Mesendoderm (in vitro differentiated cells): ENCODE results near the gene IGFBP6.
A peak's percentile ranks its signal among the peaks of the same experiment; 100 is the strongest.

Experiments used
- DNase-seq: peaks from one replicate; pipeline ENCODE4 v3.0.0; 2013
- H2AK5ac ChIP-seq: 2 replicates; pipeline ENCODE4 v1.6.1; 2013; ENCODE audit warnings: low read length, inconsistent platforms
- H2BK120ac ChIP-seq: 2 replicates; pipeline ENCODE4 v1.6.1; 2013; ENCODE audit warnings: low read depth, mild to moderate bottlenecking, low read length, moderate library complexity, mixed read lengths
- H2BK15ac ChIP-seq: replicated peaks from 2 replicates; pipeline ENCODE4 v1.6.1; 2013; ENCODE audit warnings: low read depth, mild to moderate bottlenecking, moderate library complexity
- H2BK5ac ChIP-seq: 2 replicates; pipeline ENCODE4 v1.6.1; 2013; ENCODE audit warnings: low read length, inconsistent platforms
- H3K18ac ChIP-seq: 2 replicates; pipeline ENCODE4 v1.6.1; 2013; ENCODE audit warnings: mild to moderate bottlenecking, low read length, mixed read lengths
- H3K23ac ChIP-seq: one replicate; pipeline ENCODE4 v1.6.1; 2013; ENCODE audit warnings: low read length
- H3K27ac ChIP-seq: 2 replicates; pipeline ENCODE4 v1.5.1; 2013; ENCODE audit warnings: low read depth, mild to moderate bottlenecking, inconsistent platforms, low read length, moderate library complexity
- H3K27me3 ChIP-seq: 2 replicates; pipeline ENCODE4 v1.6.1; 2013; ENCODE audit warnings: low read length, control low read depth, mild to moderate bottlenecking, inconsistent platforms; ENCODE audit not compliant: insufficient read depth, poor library complexity
- H3K36me3 ChIP-seq: 2 replicates; pipeline ENCODE4 v1.6.1; 2013; ENCODE audit warnings: low read length, inconsistent platforms; ENCODE audit not compliant: control insufficient read depth, insufficient read depth
- H3K4ac ChIP-seq: one replicate; pipeline ENCODE4 v1.6.1; 2013; ENCODE audit warnings: low read depth, mild to moderate bottlenecking, low read length, moderate library complexity
- H3K4me1 ChIP-seq: 2 replicates; pipeline ENCODE4 v1.6.1; 2013; ENCODE audit warnings: low read depth, low read length, inconsistent platforms; ENCODE audit not compliant: control insufficient read depth
- H3K4me2 ChIP-seq: 2 replicates; pipeline ENCODE4 v1.6.1; 2013; ENCODE audit warnings: low read length
- H3K4me3 ChIP-seq: 2 replicates; pipeline ENCODE4 v1.5.1; 2013; ENCODE audit warnings: mild to moderate bottlenecking, low read length
- H3K56ac ChIP-seq: one replicate; pipeline ENCODE4 v1.6.1; 2013; ENCODE audit warnings: low read length
- H3K79me1 ChIP-seq: 2 replicates; pipeline ENCODE4 v1.6.1; 2013; ENCODE audit warnings: low read length, inconsistent platforms
- H3K79me2 ChIP-seq: 2 replicates; pipeline ENCODE4 v1.6.1; 2013; ENCODE audit warnings: mild to moderate bottlenecking, low read length; ENCODE audit not compliant: control insufficient read depth, insufficient read depth
- H3K9ac ChIP-seq: 2 replicates; pipeline ENCODE4 v1.6.1; 2013; ENCODE audit warnings: low read length, inconsistent platforms
- H4K5ac ChIP-seq: one replicate; pipeline ENCODE4 v1.6.1; 2013; ENCODE audit warnings: low read length
- H4K8ac ChIP-seq: one replicate; pipeline ENCODE4 v1.6.1; 2013; ENCODE audit warnings: low read depth, mild to moderate bottlenecking, control low read depth, low read length, moderate library complexity
- WGBS: extraction: QIAGEN DNeasy Blood & Tissue Kit; methylation state at CpG from one replicate; pipeline ENCODE4 v1.1.7; 2013; ENCODE audit warnings: low lambda C conversion rate, missing lambda C conversion rate; ENCODE audit not compliant: insufficient coverage; ENCODE audit errors: extremely low coverage; 5-methylcytosine and 5-hydroxymethylcytosine counted together

The IGFBP6 gene

GRCh38 chr12:53097207-53097563 lies 282 bp upstream of the IGFBP6 start:
- Histone ChIP-seq H4K8ac (no peak overlapping the region), H3K56ac (peak overlapping the region; percentile 78), H3K4ac (no peak overlapping the region), H2BK15ac (no peak overlapping the region), H3K9ac (peak overlapping the region; percentile 57), H2BK5ac (no peak overlapping the region), H3K4me2 (peak overlapping the region; percentile 85), H3K4me3 (peak overlapping the region; percentile 52), H3K23ac (no peak overlapping the region), H3K79me2 (no peaks in the 10 kb centered on the region), H3K4me1 (peaks cover 10% of the 10 kb centered on the region), H3K36me3 (no peaks in the 10 kb centered on the region), H3K18ac (no peak overlapping the region), H3K27me3 (no peaks in the 10 kb centered on the region), H3K27ac (no peak overlapping the region), H2AK5ac (no peak overlapping the region), H2BK120ac (no peak overlapping the region), H4K5ac (no peak overlapping the region), H3K79me1 (no peaks in the 10 kb centered on the region)
- peak; percentile 66 for DNase-seq
- no CpG with 5 or more reads among the region's 9 CpGs for whole genome bisulfite sequencing

- no peak overlapping the region for H2BK120ac ChIP-seq
- H3K79me1 ChIP-seq = no peaks in the 10 kb centered on the region
- no peaks in the 10 kb centered on the region for H3K27me3 ChIP-seq
- H3K79me2 ChIP-seq = no peaks in the 10 kb centered on the region
- no peak overlapping the region for H3K23ac ChIP-seq
- DNase-seq = peak; percentile 38
- H2BK15ac ChIP-seq = no peak overlapping the region
- H3K4me2 ChIP-seq = peak overlapping the region; percentile 77
- H4K5ac ChIP-seq = no peak overlapping the region
- no peak overlapping the region for H3K4ac ChIP-seq
- H2AK5ac ChIP-seq = peak overlapping the region; percentile 38
- no peak overlapping the region for H2BK5ac ChIP-seq
- no CpG with 5 or more reads among the region's 13 CpGs for WGBS
- no peaks in the 10 kb centered on the region for H3K36me3 ChIP-seq
- peak overlapping the region; percentile 58 for H3K9ac ChIP-seq
- peaks cover 10% of the 10 kb centered on the region for H3K4me1 ChIP-seq
- H3K4me3 ChIP-seq = peak overlapping the region; percentile 67
- H3K56ac ChIP-seq = peak overlapping the region; percentile 90
- no peak overlapping the region for H3K27ac ChIP-seq
- H4K8ac ChIP-seq = no peak overlapping the region
- peak overlapping the region; percentile 24 for H3K18ac ChIP-seq
Measured at GRCh38 chr12:53098354-53098981, 1.0 kb downstream of the IGFBP6 start.

DNA sequence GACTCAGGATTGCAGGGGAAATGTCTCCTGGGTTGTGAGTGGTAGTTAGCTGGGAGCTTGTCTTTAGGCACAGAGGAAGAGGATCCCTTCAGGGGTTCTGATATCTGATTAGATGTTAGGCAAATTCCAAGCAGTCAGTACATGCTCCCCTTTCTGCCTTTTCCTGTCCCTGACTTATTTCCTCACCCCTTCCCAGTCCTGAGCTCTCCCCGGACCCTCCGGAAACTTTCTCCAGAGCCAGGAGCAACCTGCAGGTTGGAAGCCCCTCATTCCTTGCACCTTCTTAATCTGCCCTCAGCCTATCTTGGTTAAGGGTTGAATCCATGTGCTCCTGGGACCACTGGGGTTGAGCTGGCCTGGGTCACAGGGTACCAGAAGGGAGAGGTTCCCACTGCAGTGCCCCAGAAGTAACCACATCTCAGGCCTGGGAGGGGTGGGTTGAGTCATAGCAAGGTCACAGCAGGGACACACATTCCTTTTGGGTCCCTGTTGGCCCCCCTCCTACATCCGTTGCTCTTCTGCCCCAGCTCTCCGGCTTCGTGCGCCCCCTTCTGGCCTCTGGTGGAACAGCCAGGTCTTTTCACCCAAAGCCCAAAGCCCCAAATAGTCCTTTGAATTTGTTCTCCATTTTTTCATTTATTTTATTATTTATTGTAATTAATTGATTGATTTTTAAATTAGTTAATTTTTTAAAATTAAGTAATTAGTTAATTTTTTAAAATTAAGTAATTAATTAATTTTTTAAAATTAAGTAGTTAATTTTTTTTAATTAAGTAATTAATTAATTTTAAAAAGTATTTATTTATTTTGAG lies 1.8 kb downstream of the IGFBP6 start:
- no peak overlapping the region for H3K4me3 ChIP-seq
- H2AK5ac ChIP-seq = peak overlapping the region; percentile 83
- no peak overlapping the region for H2BK120ac ChIP-seq
- H3K27me3 ChIP-seq = no peaks in the 10 kb centered on the region
- no peak overlapping the region for H3K23ac ChIP-seq
- H3K9ac ChIP-seq = peak overlapping the region; percentile 58
- no peak overlapping the region for H3K4ac ChIP-seq
- WGBS = no CpG with 5 or more reads among the region's 6 CpGs
- no peak overlapping the region for H4K8ac ChIP-seq
- peak overlapping the region; percentile 29 for H3K18ac ChIP-seq
- peak overlapping the region; percentile 77 for H3K4me2 ChIP-seq
- peak overlapping the region; percentile 90 for H3K56ac ChIP-seq
- H3K79me1 ChIP-seq = no peaks in the 10 kb centered on the region
- DNase-seq = peak; percentile 91
- H2BK15ac ChIP-seq = no peak overlapping the region
- H4K5ac ChIP-seq = no peak overlapping the region
- peaks cover 10% of the 10 kb centered on the region for H3K4me1 ChIP-seq
- no peaks in the 10 kb centered on the region for H3K36me3 ChIP-seq
- H3K79me2 ChIP-seq = no peaks in the 10 kb centered on the region
- peak overlapping the region; percentile 35 for H3K27ac ChIP-seq
- peak overlapping the region; percentile 22 for H2BK5ac ChIP-seq

GRCh38 chr12:53100466-53101151 lies 3.1 kb downstream of the IGFBP6 start:
- Histone ChIP-seq H3K9ac (no peak overlapping the region), H3K18ac (no peak overlapping the region), H4K8ac (no peak overlapping the region), H3K36me3 (no peaks in the 10 kb centered on the region), H3K27me3 (no peaks in the 10 kb centered on the region), H3K27ac (no peak overlapping the region), H3K79me2 (no peaks in the 10 kb centered on the region), H4K5ac (no peak overlapping the region), H2BK120ac (no peak overlapping the region), H3K79me1 (no peaks in the 10 kb centered on the region), H2BK15ac (no peak overlapping the region), H3K56ac (no peak overlapping the region), H3K4ac (no peak overlapping the region), H3K23ac (no peak overlapping the region), H2BK5ac (no peak overlapping the region), H2AK5ac (peak overlapping the region; percentile 28), H3K4me2 (no peak overlapping the region), H3K4me3 (no peak overlapping the region), H3K4me1 (peaks cover 10% of the 10 kb centered on the region)
- DNase-seq = no peak
- no CpG with 5 or more reads among the region's 13 CpGs for WGBS

DNA sequence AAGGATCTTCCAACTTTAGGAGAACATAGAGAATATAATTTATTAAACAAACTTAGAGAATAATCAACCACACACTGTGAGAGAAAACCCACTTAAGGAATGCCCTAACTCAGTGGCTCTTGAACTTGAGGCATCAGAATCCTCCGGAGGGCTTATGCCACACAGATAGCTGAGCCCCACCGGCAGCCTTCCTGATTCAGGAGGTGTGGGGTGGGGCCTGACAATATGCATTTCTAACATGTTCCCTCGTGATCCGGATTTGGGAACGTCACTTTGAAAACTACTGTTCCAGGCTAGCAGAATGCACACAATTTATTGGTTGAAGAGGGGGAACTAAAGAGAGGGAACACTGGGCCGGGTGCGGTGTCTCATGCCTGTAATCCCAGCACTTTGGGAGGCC lies 3.8 kb downstream of the IGFBP6 start:
- DNase-seq = no peak
- Histone ChIP-seq H3K56ac (no peak overlapping the region), H3K23ac (no peak overlapping the region), H3K18ac (no peak overlapping the region), H3K4me2 (no peak overlapping the region), H3K9ac (no peak overlapping the region), H2AK5ac (no peak overlapping the region), H3K79me2 (no peaks in the 10 kb centered on the region), H3K27me3 (no peaks in the 10 kb centered on the region), H3K4me3 (no peak overlapping the region), H4K5ac (no peak overlapping the region), H3K79me1 (no peaks in the 10 kb centered on the region), H2BK15ac (no peak overlapping the region), H3K36me3 (no peaks in the 10 kb centered on the region), H3K27ac (no peak overlapping the region), H3K4me1 (peaks cover 10% of the 10 kb centered on the region), H3K4ac (no peak overlapping the region), H2BK5ac (no peak overlapping the region), H2BK120ac (no peak overlapping the region), H4K8ac (no peak overlapping the region)
- no CpG with 5 or more reads among the region's 7 CpGs for WGBS
